Endothelial cell of umbilical vein (primary cell): ENCODE results near the gene GNB1L. TPM values are rescaled to one million over a fixed set of nuclear protein-coding genes. Genes with fewer than 3 reads are reported as not detected.

Experiments
- BruUV-seq: library from RNA; stranded (reverse); fragments of 400-500 nt; replicated peaks from 2 replicates; lab custom pipeline; 2021; lab: Mats Ljungman, UMichigan
- CTCF ChIA-PET: fragments of 300-600, 350-600 bp; sonication (Branson Sonifier 250); formaldehyde crosslinking; loops from one replicate; lab custom pipeline; 2021; ENCODE audit warnings: antibody characterized with exemption, inconsistent platforms; lab: Charles Lee
- POLR2A ChIA-PET: fragments of 300-600, 350-600 bp; sonication (Branson Sonifier 250); formaldehyde crosslinking; loops from one replicate; lab custom pipeline; 2021; ENCODE audit warnings: antibody characterized with exemption, inconsistent platforms; lab: Charles Lee
- DNase-seq: peaks from one replicate; pipeline ENCODE4 v3.0.0-alpha.2; 2011; ENCODE audit warnings: low read depth, low spot score
- FAIRE-seq: peaks from 2 replicates; lab custom pipeline; 2011; peaks lifted over from hg19 to GRCh38; lab: Jason Lieb, UNC
- H2AFZ ChIP-seq: 2 replicates; pipeline ENCODE4 v1.6.0; 2012; ENCODE audit warnings: low read depth, low read length, control low read depth, inconsistent platforms
- H3K27ac ChIP-seq: 2 replicates; pipeline ENCODE4 v1.5.1; 2011; ENCODE audit warnings: low read depth, mild to moderate bottlenecking, control low read depth, low read length, moderate library complexity; ENCODE audit not compliant: insufficient read depth
- H3K27me3 ChIP-seq, 2 experiments: 2 replicates each; pipeline versions ENCODE4 v1.6.0 to v1.6.1; 2011; ENCODE audit warnings: low read length in 2 of 2, mixed read lengths in 1 of 2; ENCODE audit not compliant: control insufficient read depth in 2 of 2, insufficient read depth in 2 of 2
- H3K36me3 ChIP-seq, 2 experiments: 2 replicates in 1 of 2; 3 replicates in 1 of 2; pipeline ENCODE4 v1.5.1; 2011; ENCODE audit warnings: low read length in 2 of 2, mild to moderate bottlenecking in 1 of 2, moderate library complexity in 1 of 2; ENCODE audit not compliant: control insufficient read depth in 2 of 2, insufficient read depth in 2 of 2; ENCODE audit errors: extremely low read depth in 1 of 2
- H3K4me1 ChIP-seq: 3 replicates; pipeline ENCODE4 v1.5.1; 2011; ENCODE audit warnings: mild to moderate bottlenecking, low read length; ENCODE audit not compliant: control insufficient read depth, insufficient read depth; ENCODE audit errors: extremely low read depth
- H3K4me2 ChIP-seq: 2 replicates; pipeline ENCODE4 v1.6.1; 2011; ENCODE audit warnings: low read length, control low read depth, mixed read lengths; ENCODE audit not compliant: insufficient read depth
- H3K4me3 ChIP-seq, 3 experiments: fragments of 200-600 bp in 1 of 3; sonication (generic), shearing (Covaris generic) in 1 of 3; replicated peaks in 1 of 3; 2 replicates each; pipeline ENCODE4 v1.5.1; 2011 to 2016; ENCODE audit warnings: control low read depth in 3 of 3, low read length in 3 of 3, mild to moderate bottlenecking in 2 of 3, inconsistent platforms in 1 of 3, low read depth in 1 of 3, moderate library complexity in 1 of 3; ENCODE audit not compliant: insufficient read depth in 1 of 3
- H3K79me2 ChIP-seq: 2 replicates; pipeline ENCODE4 v1.6.0; 2012; ENCODE audit warnings: low read length, inconsistent platforms; ENCODE audit not compliant: control insufficient read depth, insufficient read depth
- H3K9ac ChIP-seq: replicated peaks from 2 replicates; pipeline ENCODE3; 2011; ENCODE audit warnings: low read length, control low read depth; ENCODE audit not compliant: insufficient read depth; ENCODE audit errors: extremely low read depth
- H3K9me1 ChIP-seq: replicated peaks from 3 replicates; pipeline ENCODE4 v1.6.0; 2011; ENCODE audit warnings: mild to moderate bottlenecking, low read length; ENCODE audit not compliant: control insufficient read depth, insufficient read depth; ENCODE audit errors: extremely low read depth
- H3K9me3 ChIP-seq: replicated peaks from 2 replicates; pipeline ENCODE4 v1.5.1; 2012; ENCODE audit warnings: low read length, inconsistent platforms; ENCODE audit not compliant: control insufficient read depth, insufficient read depth
- H4K20me1 ChIP-seq: replicated peaks from 2 replicates; pipeline ENCODE3; 2011; ENCODE audit warnings: mild to moderate bottlenecking, low read length; ENCODE audit not compliant: control insufficient read depth, insufficient read depth; ENCODE audit errors: extremely low read depth
- EZH2 ChIP-seq: IDR thresholded peaks from 2 replicates; pipeline ENCODE4 v1.6.1; 2012; ENCODE audit warnings: borderline replicate concordance, low read depth, mild to moderate bottlenecking, moderate library complexity, low read length, inconsistent platforms; ENCODE audit not compliant: severe bottlenecking
- GATA2 ChIP-seq: IDR thresholded peaks from 2 replicates; pipeline ENCODE4 v1.7.0; 2011; ENCODE audit warnings: low read depth, mild to moderate bottlenecking, moderate library complexity, mixed read lengths, low read length; ENCODE audit not compliant: insufficient read length, insufficient read depth
- MYC ChIP-seq: IDR thresholded peaks from one replicate; pipeline ENCODE4 v1.6.1; 2011; ENCODE audit warnings: mild to moderate bottlenecking, low read depth, low read length
- POLR2AphosphoS5 ChIP-seq: IDR thresholded peaks from 2 replicates; pipeline ENCODE4 v1.6.1; 2012; ENCODE audit warnings: low read depth, mild to moderate bottlenecking, control low read depth, low read length, moderate library complexity; ENCODE audit not compliant: insufficient read depth
- dilution Hi-C: fragments of 300-500 bp; cut with MboI; formaldehyde crosslinking; loops from one replicate; pipeline ENCODE4 v1.15.0; 2019; ENCODE audit warnings: low sequenced_read_pairs; ENCODE audit not compliant: extremely low pct_ligation_motif_present
- intact Hi-C: fragments of 100-400 bp; cut with micrococcal nuclease; formaldehyde crosslinking; loops from one replicate; pipeline ENCODE4 v1.10.0; 2022
- polyA plus RNA-seq, 4 experiments: library from polyadenylated mRNA; depleted of rRNA in 3 of 4; stranded (reverse) in 3 of 4; unstranded in 1 of 4; fragments of >200 nt; gene quantifications; 2 replicates each; pipeline versions ENCODE4 v1.2.1 to v1.2.3, GENCODE V29; 2011 to 2012; ENCODE audit warnings: missing spikeins in 1 of 4
- total RNA-seq: library from RNA; stranded (reverse); gene quantifications from 2 replicates; pipeline ENCODE4 v1.2.3, GENCODE V29; 2021
- TF ChIP-seq, protein P1 (sequence below): IDR thresholded peaks from 2 replicates; pipeline ENCODE4 v1.6.1; 2011; ENCODE audit not compliant: insufficient read depth, insufficient read length

GNB1L gene
- total and polyA plus RNA-seq, 2 donors (not counting 3 experiments of a cell fraction or from before 2014, with no cell fraction given), result 5.4 to 5.9 TPM

DNA sequence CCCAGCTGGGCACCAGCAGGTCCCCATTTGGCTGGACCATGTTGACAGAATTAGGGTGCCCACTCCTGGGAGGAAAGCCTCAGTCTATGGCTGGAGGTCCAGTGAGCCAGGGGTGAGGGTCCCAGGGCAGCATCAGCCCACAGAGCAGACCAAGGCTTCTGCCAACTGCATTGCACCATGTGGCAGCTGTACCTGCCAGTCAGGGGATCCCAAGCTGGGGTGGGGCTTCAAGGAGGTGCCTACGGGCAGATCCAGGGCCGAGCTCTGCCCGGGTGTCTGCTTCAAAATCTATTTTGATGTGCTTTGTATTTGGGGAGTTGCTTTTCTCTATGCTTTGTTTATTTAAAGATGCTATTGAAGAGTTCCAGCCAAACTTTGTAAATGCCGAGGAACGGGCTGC is 120.9 kb downstream of the GNB1L start:
- Histone ChIP-seq H3K9me1 (no peaks in the 10 kb centered on the region), H4K20me1 (no peaks in the 10 kb centered on the region), H3K27ac (no peak overlapping the region), H3K27me3 (no peaks in the 10 kb centered on the region), H3K79me2 (no peaks in the 10 kb centered on the region), H3K9ac (no peak overlapping the region), H2AFZ (no peak overlapping the region), H3K9me3 (no peaks in the 10 kb centered on the region), H3K4me2 (no peak overlapping the region), H3K4me3 (no peak overlapping the region), H3K36me3 (no peaks in the 10 kb centered on the region), H3K4me1 (peaks cover 3% of the 10 kb centered on the region)
- ChIA-PET CTCF (interaction anchor here (1.3 kb wide), 1 partner anchor 67 kb away, joined by 4 read pairs; no protein-coding TSS in a partner anchor), POLR2A (no interaction called here)
- intact Hi-C loops, result no loop called here
- dilution Hi-C loops, result no loop called here
- TF ChIP-seq GATA2 (no peak), POLR2AphosphoS5 (no peak), MYC (no peak), EZH2 (no peak)
- TF ChIP-seq, protein P1, sequence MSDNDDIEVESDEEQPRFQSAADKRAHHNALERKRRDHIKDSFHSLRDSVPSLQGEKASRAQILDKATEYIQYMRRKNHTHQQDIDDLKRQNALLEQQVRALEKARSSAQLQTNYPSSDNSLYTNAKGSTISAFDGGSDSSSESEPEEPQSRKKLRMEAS, result no peak
- FAIRE-seq, result no peak
- no peak for DNase-seq
- no TSS peak for BruUV-seq

Other genes with a start within 250 kb of the GNB1L start
- gene SEPTIN5, start 140.4 kb downstream of the GNB1L start, total RNA-seq, result 31.1 and 33.5 TPM in 2 replicates
- 35.8 and 37.8 TPM in 2 replicates for gene SEPTIN5, start 140.4 kb downstream of the GNB1L start, polyA plus RNA-seq
- gene GP1BB, start 131.3 kb downstream of the GNB1L start, total RNA-seq, result 1.5 and 1.7 TPM in 2 replicates
- 6.2 and 8.3 TPM in 2 replicates for gene GP1BB, start 131.3 kb downstream of the GNB1L start, polyA plus RNA-seq
- 30.2 and 38.2 TPM in 2 replicates for gene TBX1, start 94.1 kb downstream of the GNB1L start, total RNA-seq
- 8.9 and 11.0 TPM in 2 replicates for gene TBX1, start 94.1 kb downstream of the GNB1L start, polyA plus RNA-seq
- gene RTL10, start within 50 bp of the GNB1L start, total RNA-seq, result 31.9 and 32.1 TPM in 2 replicates
- gene RTL10, start within 50 bp of the GNB1L start, polyA plus RNA-seq, result 40.8 and 54.5 TPM in 2 replicates
- gene COMT, start 86.9 kb upstream of the GNB1L start, total RNA-seq, result 221 and 246 TPM in 2 replicates
- gene COMT, start 86.9 kb upstream of the GNB1L start, polyA plus RNA-seq, result 537 and 579 TPM in 2 replicates
- 211 and 245 TPM in 2 replicates for gene TXNRD2, start 86.9 kb upstream of the GNB1L start, total RNA-seq
- 440 and 511 TPM in 2 replicates for gene TXNRD2, start 86.9 kb upstream of the GNB1L start, polyA plus RNA-seq
- 105 and 109 TPM in 2 replicates for gene ARVCF, start 161.9 kb upstream of the GNB1L start, total RNA-seq
- 81.3 and 83.6 TPM in 2 replicates for gene ARVCF, start 161.9 kb upstream of the GNB1L start, polyA plus RNA-seq
- 33.2 and 40.0 TPM in 2 replicates for gene TANGO2, start 166.2 kb upstream of the GNB1L start, total RNA-seq
- 49.3 and 59.5 TPM in 2 replicates for gene TANGO2, start 166.2 kb upstream of the GNB1L start, polyA plus RNA-seq
- gene DGCR8, start 225.4 kb upstream of the GNB1L start, total RNA-seq, result 64.2 and 69.7 TPM in 2 replicates
- 30.7 and 32.7 TPM in 2 replicates for gene DGCR8, start 225.4 kb upstream of the GNB1L start, polyA plus RNA-seq